ENCODE results near the gene SORCS1. TPM values are rescaled to one million over a fixed set of nuclear protein-coding genes. Genes with fewer than 3 reads are reported as not detected.

SORCS1 gene
- total RNA-seq, 1 experiment from 2014 or later = not detected

- ChIA-PET CTCF (no interaction called here), POLR2A (interaction anchor here (0.6 kb wide), 1 partner anchor 9 kb away, joined by 4 read pairs; no protein-coding TSS in a partner anchor)
- intact Hi-C loops (cut with micrococcal nuclease; ENCODE audit: unreplicated experiment) = no loop called here
- Histone ChIP-seq H3K4me3 (ENCODE audit: low read depth, low read length) (no peak overlapping the region), H3K27me3 (replicated peaks; ENCODE audit: control insufficient read depth, insufficient read depth, low read length) (no peaks in the 10 kb centered on the region), H3K4me1 (no peaks in the 10 kb centered on the region), H3K9me3 (no peaks in the 10 kb centered on the region), H3K36me3 (ENCODE audit: control insufficient read depth, insufficient read depth, low read length) (no peaks in the 10 kb centered on the region)
- no peaks in the 10 kb centered on the region for H3K36me3 Mint-ChIP-seq (ENCODE audit: insufficient read depth, unreplicated experiment)
- DNase-seq = no peak
- no peaks in the 10 kb centered on the region for H3K27me3 Mint-ChIP-seq (ENCODE audit: insufficient read depth, unreplicated experiment)
- no peaks in the 10 kb centered on the region for H3K9me3 Mint-ChIP-seq (ENCODE audit: unreplicated experiment)
- no peak overlapping the region for H3K27ac Mint-ChIP-seq (ENCODE audit: unreplicated experiment)
- H3K4me1 Mint-ChIP-seq (ENCODE audit: low read depth, unreplicated experiment) = no peaks in the 10 kb centered on the region
- BruUV-seq (replicated peaks) = no TSS peak
- TF ChIP-seq, protein P1, sequence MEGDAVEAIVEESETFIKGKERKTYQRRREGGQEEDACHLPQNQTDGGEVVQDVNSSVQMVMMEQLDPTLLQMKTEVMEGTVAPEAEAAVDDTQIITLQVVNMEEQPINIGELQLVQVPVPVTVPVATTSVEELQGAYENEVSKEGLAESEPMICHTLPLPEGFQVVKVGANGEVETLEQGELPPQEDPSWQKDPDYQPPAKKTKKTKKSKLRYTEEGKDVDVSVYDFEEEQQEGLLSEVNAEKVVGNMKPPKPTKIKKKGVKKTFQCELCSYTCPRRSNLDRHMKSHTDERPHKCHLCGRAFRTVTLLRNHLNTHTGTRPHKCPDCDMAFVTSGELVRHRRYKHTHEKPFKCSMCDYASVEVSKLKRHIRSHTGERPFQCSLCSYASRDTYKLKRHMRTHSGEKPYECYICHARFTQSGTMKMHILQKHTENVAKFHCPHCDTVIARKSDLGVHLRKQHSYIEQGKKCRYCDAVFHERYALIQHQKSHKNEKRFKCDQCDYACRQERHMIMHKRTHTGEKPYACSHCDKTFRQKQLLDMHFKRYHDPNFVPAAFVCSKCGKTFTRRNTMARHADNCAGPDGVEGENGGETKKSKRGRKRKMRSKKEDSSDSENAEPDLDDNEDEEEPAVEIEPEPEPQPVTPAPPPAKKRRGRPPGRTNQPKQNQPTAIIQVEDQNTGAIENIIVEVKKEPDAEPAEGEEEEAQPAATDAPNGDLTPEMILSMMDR (IDR thresholded peaks at IDR 0.05; ENCODE audit: insufficient read depth in 1 of 2, low read depth in 1 of 2, low read length in 1 of 2, severe bottlenecking in 1 of 2, unreplicated experiment in 1 of 2) = no peak
- H3K4me3 Mint-ChIP-seq (ENCODE audit: unreplicated experiment) = no peak overlapping the region
Measured at GRCh38 chr10:106900016-106900652, 264.4 kb downstream of the SORCS1 start.

GRCh38 chr10:106898446-106898845, 266.1 kb downstream of the SORCS1 start:
- no peak overlapping the region for H3K27ac Mint-ChIP-seq (ENCODE audit: unreplicated experiment)
- H3K27me3 Mint-ChIP-seq (ENCODE audit: insufficient read depth, unreplicated experiment) = no peaks in the 10 kb centered on the region
- Histone ChIP-seq H3K36me3 (ENCODE audit: control insufficient read depth, insufficient read depth, low read length) (no peaks in the 10 kb centered on the region), H3K9me3 (no peaks in the 10 kb centered on the region), H3K4me3 (ENCODE audit: low read depth, low read length) (no peak overlapping the region), H3K27me3 (replicated peaks; ENCODE audit: control insufficient read depth, insufficient read depth, low read length) (no peaks in the 10 kb centered on the region), H3K4me1 (no peaks in the 10 kb centered on the region)
- no TSS peak for BruUV-seq (replicated peaks)
- no peaks in the 10 kb centered on the region for H3K36me3 Mint-ChIP-seq (ENCODE audit: insufficient read depth, unreplicated experiment)
- no peak for DNase-seq
- H3K4me1 Mint-ChIP-seq (ENCODE audit: low read depth, unreplicated experiment) = no peaks in the 10 kb centered on the region
- TF ChIP-seq, protein P1 (IDR thresholded peaks at IDR 0.05; ENCODE audit: insufficient read depth in 1 of 2, low read depth in 1 of 2, low read length in 1 of 2, severe bottlenecking in 1 of 2, unreplicated experiment in 1 of 2) = no peak
- ChIA-PET POLR2A (no interaction called here), CTCF (no interaction called here)
- no peaks in the 10 kb centered on the region for H3K9me3 Mint-ChIP-seq (ENCODE audit: unreplicated experiment)
- intact Hi-C loops (cut with micrococcal nuclease; ENCODE audit: unreplicated experiment) = no loop called here
- no peak overlapping the region for H3K4me3 Mint-ChIP-seq (ENCODE audit: unreplicated experiment)

DNA sequence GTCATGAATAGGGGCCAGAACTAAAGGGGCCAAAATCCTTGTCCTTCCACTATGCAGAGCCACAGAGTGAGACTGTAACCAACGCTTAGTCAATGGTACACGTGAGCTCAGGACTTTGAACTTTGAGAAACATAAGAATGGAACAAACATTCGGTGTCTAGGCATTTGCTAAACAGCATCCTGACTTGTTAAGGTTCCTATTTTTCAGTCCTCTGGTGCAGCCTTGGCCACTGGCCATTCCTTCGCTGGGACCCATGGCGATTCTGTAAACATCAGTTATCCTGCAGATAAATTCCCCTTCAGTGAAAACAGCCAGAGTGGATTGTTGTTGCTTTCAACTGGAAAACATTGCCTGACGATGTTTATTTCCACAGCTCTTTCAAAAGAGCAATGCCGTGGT, 266.8 kb downstream of the SORCS1 start:
- Histone ChIP-seq H3K4me1 (no peaks in the 10 kb centered on the region), H3K27me3 (replicated peaks; ENCODE audit: control insufficient read depth, insufficient read depth, low read length) (no peaks in the 10 kb centered on the region), H3K9me3 (no peaks in the 10 kb centered on the region), H3K4me3 (ENCODE audit: low read depth, low read length) (no peak overlapping the region), H3K36me3 (ENCODE audit: control insufficient read depth, insufficient read depth, low read length) (no peaks in the 10 kb centered on the region)
- ChIA-PET POLR2A (no interaction called here), CTCF (no interaction called here)
- no peaks in the 10 kb centered on the region for H3K36me3 Mint-ChIP-seq (ENCODE audit: insufficient read depth, unreplicated experiment)
- no peak overlapping the region for H3K27ac Mint-ChIP-seq (ENCODE audit: unreplicated experiment)
- no peak overlapping the region for H3K4me3 Mint-ChIP-seq (ENCODE audit: unreplicated experiment)
- H3K9me3 Mint-ChIP-seq (ENCODE audit: unreplicated experiment) = no peaks in the 10 kb centered on the region
- intact Hi-C loops (cut with micrococcal nuclease; ENCODE audit: unreplicated experiment) = no loop called here
- H3K4me1 Mint-ChIP-seq (ENCODE audit: low read depth, unreplicated experiment) = no peaks in the 10 kb centered on the region
- no peak for DNase-seq
- BruUV-seq (replicated peaks) = no TSS peak
- H3K27me3 Mint-ChIP-seq (ENCODE audit: insufficient read depth, unreplicated experiment) = no peaks in the 10 kb centered on the region
- TF ChIP-seq, protein P1 (IDR thresholded peaks at IDR 0.05; ENCODE audit: insufficient read depth in 1 of 2, low read depth in 1 of 2, low read length in 1 of 2, severe bottlenecking in 1 of 2, unreplicated experiment in 1 of 2) = no peak

Data from Caco-2 (cell line).